ENCODE data around the gene ACE2.

The ACE2 gene

GRCh38 chrX:15570145-15570544, 30.6 kb downstream of the ACE2 start:
- DNase-seq = no peak

- no peak for DNase-seq
Measured at GRCh38 chrX:15567886-15568616, 32.7 kb downstream of the ACE2 start.

- DNase-seq = no peak
Measured at GRCh38 chrX:15567267-15567666, 33.5 kb downstream of the ACE2 start.

GRCh38 chrX:15566244-15566643, 34.5 kb downstream of the ACE2 start:
- DNase-seq = no peak

- DNase-seq = peak; percentile 57
Measured at GRCh38 chrX:15564981-15565579, 35.7 kb downstream of the ACE2 start.

GRCh38 chrX:15563056-15563455, 37.7 kb downstream of the ACE2 start:
- DNase-seq = no peak

GRCh38 chrX:15560924-15561323, 39.8 kb downstream of the ACE2 start:
- no peak for DNase-seq

- DNase-seq = no peak
Measured at GRCh38 chrX:15559227-15559626, 41.5 kb downstream of the ACE2 start.

- DNase-seq = no peak
Measured at GRCh38 chrX:15549189-15550012, 51.4 kb downstream of the ACE2 start.

GRCh38 chrX:15547356-15547755, 53.4 kb downstream of the ACE2 start:
- no peak for DNase-seq

GRCh38 chrX:15546745-15547144, 54.0 kb downstream of the ACE2 start:
- no peak for DNase-seq

- DNase-seq = no peak
Measured at GRCh38 chrX:15530318-15530717, 70.4 kb downstream of the ACE2 start.

GRCh38 chrX:15529165-15529564, 71.6 kb downstream of the ACE2 start:
- no peak for DNase-seq

- no peak for DNase-seq
Measured at GRCh38 chrX:15525664-15526416, 74.9 kb downstream of the ACE2 start.

- no peak for DNase-seq
Measured at GRCh38 chrX:15524417-15524816, 76.3 kb downstream of the ACE2 start.

- DNase-seq = no peak
Measured at GRCh38 chrX:15523088-15523487, 77.7 kb downstream of the ACE2 start.

GRCh38 chrX:15522464-15522863, 78.3 kb downstream of the ACE2 start:
- DNase-seq = no peak

GRCh38 chrX:15515931-15516330, 84.8 kb downstream of the ACE2 start:
- no peak for DNase-seq

- no peak for DNase-seq
Measured at GRCh38 chrX:15514279-15514678, 86.5 kb downstream of the ACE2 start.

- DNase-seq = no peak
Measured at GRCh38 chrX:15512401-15512965, 88.3 kb downstream of the ACE2 start.

GRCh38 chrX:15511563-15511962, 89.2 kb downstream of the ACE2 start:
- DNase-seq = no peak
